Measurements from ENCODE around the gene GPATCH2. TPM values are rescaled to one million over a fixed set of nuclear protein-coding genes. Genes with fewer than 3 reads are reported as not detected.

GPATCH2 gene
- total RNA-seq, 1 experiment from 2014 or later: 11.3 TPM

GRCh38 chr1:217407534-217408001 is 223.3 kb downstream of the GPATCH2 start:
- Histone ChIP-seq H4K20me1 (ENCODE audit: insufficient read depth) (no peaks in the 10 kb centered on the region), H3K27me3 (ENCODE audit: insufficient read depth, low read length) (no peaks in the 10 kb centered on the region), H3K9me3 (ENCODE audit: control insufficient read depth in 1 of 2, insufficient read depth in 1 of 2, low read depth in 1 of 2, low read length in 2 of 2) (no peaks in the 10 kb centered on the region), H3K79me2 (ENCODE audit: insufficient read depth, low read length) (no peaks in the 10 kb centered on the region), H3K4me2 (ENCODE audit: low read length) (no peak overlapping the region), H2AFZ (ENCODE audit: low read depth, low read length, poor library complexity, severe bottlenecking) (no peak overlapping the region), H3K9me2 (ENCODE audit: insufficient read depth) (no peaks in the 10 kb centered on the region), H3K27ac (ENCODE audit: low read depth, low read length) (no peak overlapping the region), H3K36me3 (ENCODE audit: control insufficient read depth in 1 of 2, insufficient read depth in 2 of 2, low read length in 2 of 2) (no peaks in the 10 kb centered on the region), H3K4me1 (ENCODE audit: control insufficient read depth in 1 of 2, insufficient read depth in 2 of 2, low read length in 2 of 2) (no peaks in the 10 kb centered on the region), H3K9ac (ENCODE audit: low read length) (no peak overlapping the region), H3K4me3 (replicated peaks in 1 of 2; ENCODE audit: low read depth in 1 of 2, low read length in 2 of 2) (no peak overlapping the region)
- ATAC-seq (no peak), DNase-seq (ENCODE audit: low read depth, low spot score) (no peak)
- TF ChIP-seq TCF7L2 (IDR thresholded peaks at IDR 0.05; ENCODE audit: borderline replicate concordance, extremely low read depth, insufficient read depth, insufficient read length): no peak
- no peak for TF ChIP-seq REST (IDR thresholded peaks at IDR 0.05; ENCODE audit: low read depth)
- no peak for TF ChIP-seq EZH2phosphoT487 (IDR thresholded peaks at IDR 0.05; ENCODE audit: borderline replicate concordance)
- no peak for TF ChIP-seq RAD21 (IDR thresholded peaks at IDR 0.05; ENCODE audit: low read depth)
- TF ChIP-seq POLR2AphosphoS5 (IDR thresholded peaks at IDR 0.05; ENCODE audit: low read depth, low read length): no peak
- no peak for TF ChIP-seq ZFX (IDR thresholded peaks at IDR 0.05)
- no peak for TF ChIP-seq EGR1 (IDR thresholded peaks at IDR 0.05; ENCODE audit: low read depth)
- no peak for TF ChIP-seq POLR2A (IDR thresholded peaks at IDR 0.05; ENCODE audit: borderline replicate concordance, extremely low read depth, insufficient read depth, insufficient read length)
- TF ChIP-seq ATF3 (IDR thresholded peaks at IDR 0.05): no peak
- TF ChIP-seq SRF (IDR thresholded peaks at IDR 0.05; ENCODE audit: low read depth): no peak
- no peak for TF ChIP-seq EZH2 (IDR thresholded peaks at IDR 0.05)
- no peak for TF ChIP-seq JUND (IDR thresholded peaks at IDR 0.05)
- POLR2A ChIA-PET: no interaction called here
- RAD21 ChIA-PET (ENCODE audit: low non-redundant PET in 1 of 2, low total read pairs in 2 of 2, uncharacterized antibody in 2 of 2, unreplicated experiment in 2 of 2): no interaction called here
- intact Hi-C loops (cut with micrococcal nuclease): no loop called here
- BruUV-seq (replicated peaks): no TSS peak
- CTCF ChIA-PET: no interaction called here
